OCI-LY7 (cell line): ENCODE results near the gene PRKD2. TPM values are rescaled to one million over a fixed set of nuclear protein-coding genes. Genes with fewer than 3 reads are reported as not detected.
"Not testable (repeated sequence)": the region's sequence is repeated elsewhere in the genome, so short reads cannot be mapped to it uniquely, and the experiment has no call there.

Experiments used
- BruUV-seq: library from RNA; stranded (reverse); fragments of 400-500 nt; replicated peaks from 2 replicates; lab custom pipeline; 2021; lab: Mats Ljungman, UMichigan
- CTCF ChIA-PET: fragments of 300-600 bp; sonication (Branson Sonifier 250); formaldehyde crosslinking; loops from one replicate; lab custom pipeline; 2022; ENCODE audit warnings: antibody characterized with exemption; ENCODE audit not compliant: unreplicated experiment; lab: Charles Lee
- POLR2A ChIA-PET: fragments of 300-600 bp; sonication (Branson Sonifier 250); formaldehyde crosslinking; loops from one replicate; lab custom pipeline; 2022; ENCODE audit warnings: antibody characterized with exemption; lab: Charles Lee
- DNase-seq: peaks from one replicate; pipeline ENCODE4 v3.0.0-alpha.2; 2015; ENCODE audit warnings: low spot score
- H2AFZ ChIP-seq: fragments of 200-600 bp; sonication (generic), shearing (Covaris generic); 2 replicates; pipeline ENCODE4 v1.6.1; 2014; ENCODE audit warnings: mild to moderate bottlenecking, antibody characterized with exemption, low read length, moderate library complexity
- H3K27ac ChIP-seq: fragments of 200-600 bp; sonication (generic); 2 replicates; pipeline ENCODE4 v1.5.1; 2014; ENCODE audit warnings: mixed run types, low read depth, mild to moderate bottlenecking, moderate library complexity, low read length, inconsistent platforms; ENCODE audit not compliant: poor library complexity, severe bottlenecking
- H3K36me3 ChIP-seq: fragments of 200-600 bp; sonication (generic); 2 replicates; pipeline ENCODE4 v1.6.1; 2014; ENCODE audit warnings: mild to moderate bottlenecking, antibody characterized with exemption, low read length, moderate library complexity, mixed read lengths; ENCODE audit not compliant: insufficient read depth
- H3K4me1 ChIP-seq: fragments of 200-600 bp; sonication (generic); 2 replicates; pipeline ENCODE4 v1.5.1; 2014; ENCODE audit warnings: mild to moderate bottlenecking, low read length; ENCODE audit not compliant: insufficient read depth, poor library complexity, severe bottlenecking
- H3K4me2 ChIP-seq: fragments of 200-600 bp; sonication (generic); 2 replicates; pipeline ENCODE4 v1.6.1; 2014; ENCODE audit warnings: mild to moderate bottlenecking, low read length
- H3K4me3 ChIP-seq: fragments of 200-600 bp; sonication (generic); 2 replicates; pipeline ENCODE4 v1.5.1; 2014; ENCODE audit warnings: mild to moderate bottlenecking, low read depth, low read length; ENCODE audit not compliant: poor library complexity, severe bottlenecking
- H3K79me2 ChIP-seq: fragments of 200-600 bp; sonication (generic); 2 replicates; pipeline ENCODE4 v1.6.1; 2016; ENCODE audit warnings: low read depth, mild to moderate bottlenecking, low read length, moderate library complexity, mixed read lengths; ENCODE audit not compliant: insufficient read depth
- H3K9me2 ChIP-seq: fragments of 200-600 bp; sonication (generic); 2 replicates; pipeline ENCODE4 v1.6.1; 2016; ENCODE audit warnings: mild to moderate bottlenecking, low read length, mixed read lengths; ENCODE audit not compliant: insufficient read depth
- H3K9me3 ChIP-seq: fragments of 200-600 bp; sonication (generic); 2 replicates; pipeline ENCODE4 v1.6.1; 2014; ENCODE audit warnings: mild to moderate bottlenecking, mixed run types, low read length, mixed read lengths
- H4K20me1 ChIP-seq: fragments of 200-600 bp; sonication (generic); 2 replicates; pipeline ENCODE4 v1.6.1; 2014; ENCODE audit warnings: mild to moderate bottlenecking, antibody characterized with exemption, low read length, moderate library complexity, mixed read lengths; ENCODE audit not compliant: insufficient read depth
- CTCF ChIP-seq: fragments of 200-600 bp; sonication (generic); conservative IDR thresholded peaks from 2 replicates; pipeline ENCODE4 v1.5.1; 2014; ENCODE audit warnings: mild to moderate bottlenecking, antibody characterized with exemption, low read length, moderate library complexity, mixed read lengths
- EZH2phosphoT487 ChIP-seq: fragments of 200-600 bp; sonication (generic); IDR thresholded peaks from 2 replicates; pipeline ENCODE4 v1.6.1; 2018; ENCODE audit warnings: low read depth, borderline replicate concordance, mild to moderate bottlenecking, mixed run types, antibody characterized with exemption, low read length, moderate library complexity, mixed read lengths
- intact Hi-C: fragments of 100-400 bp; cut with micrococcal nuclease; formaldehyde crosslinking; loops from one replicate; pipeline ENCODE4 v1.10.0; 2022; ENCODE audit not compliant: unreplicated experiment
- total RNA-seq, 2 experiments: library from RNA; depleted of rRNA in 1 of 2; stranded (reverse); fragments of >200 nt in 1 of 2; shearing (Covaris generic) in 1 of 2; gene quantifications; 2 replicates each; pipeline ENCODE4 v1.2.3, GENCODE V29; 2014 to 2022

PRKD2 gene
- total RNA-seq, 2 experiments from 2014 or later = 30.5 to 89.2 TPM

DNA sequence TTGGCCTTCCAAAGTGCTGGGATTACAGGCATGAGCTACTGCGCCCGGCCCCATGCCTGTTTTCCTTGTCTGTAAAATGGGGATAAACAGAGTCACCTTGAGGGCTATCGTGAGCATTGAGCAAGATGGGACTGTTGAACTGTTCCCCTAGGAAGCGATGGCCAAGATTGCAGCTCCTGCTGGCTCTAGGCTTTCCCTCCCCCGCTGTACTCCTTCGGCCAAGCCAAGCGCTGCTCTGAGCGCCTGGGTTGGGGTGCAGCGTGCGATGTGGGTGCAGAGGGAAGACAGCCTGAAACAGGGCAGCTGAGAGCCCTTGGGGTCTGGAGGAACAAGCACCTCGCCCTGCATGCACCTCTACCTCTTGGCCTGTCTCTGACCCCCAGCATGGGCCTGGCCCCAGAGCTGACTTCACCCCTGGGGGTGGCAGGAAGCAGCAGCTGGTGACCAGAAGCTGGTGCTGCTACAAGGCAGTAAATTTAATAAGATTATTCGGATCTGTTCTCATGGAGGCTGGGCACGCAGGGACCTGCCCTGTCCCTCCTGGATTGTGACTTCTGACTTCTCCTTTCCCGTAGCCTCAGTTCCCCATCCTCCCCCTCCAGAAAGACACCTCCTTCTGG is 86.2 kb downstream of the PRKD2 start:
- TF ChIP-seq CTCF = no peak
- no peak for TF ChIP-seq EZH2phosphoT487
- no TSS peak for BruUV-seq

DNA sequence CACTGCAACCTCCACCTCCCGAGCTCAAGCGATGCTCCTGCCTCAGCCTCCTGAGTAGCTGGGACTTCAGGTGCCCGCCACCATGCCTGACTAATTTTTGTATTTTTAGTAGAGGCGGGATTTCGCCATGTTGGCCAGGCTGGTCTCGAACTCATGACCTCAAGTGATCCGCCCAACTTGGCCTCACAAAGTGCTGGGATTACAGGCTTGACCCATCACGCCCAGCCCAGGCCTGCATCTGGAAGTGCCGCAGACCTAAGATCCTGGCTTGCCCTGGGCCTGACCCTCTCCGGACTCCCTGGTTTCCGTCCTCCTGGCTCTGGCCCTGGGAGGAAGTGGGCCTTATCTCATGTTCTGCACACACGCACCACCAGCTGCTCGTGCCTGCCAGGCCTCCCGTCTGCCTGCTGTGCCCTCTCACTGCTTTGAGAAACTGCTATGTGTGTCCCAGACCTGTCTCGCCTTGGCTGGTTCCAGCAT is 87.3 kb downstream of the PRKD2 start:
- H3K27ac ChIP-seq = no peak overlapping the region
- H4K20me1 ChIP-seq = no peaks in the 10 kb centered on the region
- no peak overlapping the region for H3K4me2 ChIP-seq
- no peaks in the 10 kb centered on the region for H3K36me3 ChIP-seq
- no peak for DNase-seq
- H3K9me3 ChIP-seq = no peaks in the 10 kb centered on the region
- CTCF ChIA-PET = no interaction called here
- no peak overlapping the region for H3K4me3 ChIP-seq
- TF ChIP-seq CTCF (no peak), EZH2phosphoT487 (no peak)
- no peaks in the 10 kb centered on the region for H3K9me2 ChIP-seq
- intact Hi-C loops = no loop called here
- POLR2A ChIA-PET = no interaction called here
- peaks cover 21% of the 10 kb centered on the region for H3K4me1 ChIP-seq
- H3K79me2 ChIP-seq = no peaks in the 10 kb centered on the region
- no peak overlapping the region for H2AFZ ChIP-seq
- BruUV-seq = no TSS peak

More for the DNA sequence above, 86.2 kb downstream of the PRKD2 start:
- no peak overlapping the region for H3K4me3 ChIP-seq
- H3K36me3 ChIP-seq = no peaks in the 10 kb centered on the region
- ChIA-PET POLR2A (interaction anchor here (0.6 to 1.1 kb wide), 2 partner anchors 10 to 46 kb away, joined by 5 to 6 read pairs; no protein-coding TSS in a partner anchor), CTCF (interaction anchor here (0.5 kb wide), 1 partner anchor 105 kb away, joined by 3 read pairs; no protein-coding TSS in a partner anchor)
- intact Hi-C loops = no loop called here
- no peaks in the 10 kb centered on the region for H3K9me2 ChIP-seq
- no peak overlapping the region for H3K27ac ChIP-seq
- no peaks in the 10 kb centered on the region for H4K20me1 ChIP-seq
- DNase-seq = no peak
- H3K4me2 ChIP-seq = no peak overlapping the region
- peaks cover 20% of the 10 kb centered on the region for H3K4me1 ChIP-seq
- H3K79me2 ChIP-seq = no peaks in the 10 kb centered on the region
- no peak overlapping the region for H2AFZ ChIP-seq
- no peaks in the 10 kb centered on the region for H3K9me3 ChIP-seq

DNA sequence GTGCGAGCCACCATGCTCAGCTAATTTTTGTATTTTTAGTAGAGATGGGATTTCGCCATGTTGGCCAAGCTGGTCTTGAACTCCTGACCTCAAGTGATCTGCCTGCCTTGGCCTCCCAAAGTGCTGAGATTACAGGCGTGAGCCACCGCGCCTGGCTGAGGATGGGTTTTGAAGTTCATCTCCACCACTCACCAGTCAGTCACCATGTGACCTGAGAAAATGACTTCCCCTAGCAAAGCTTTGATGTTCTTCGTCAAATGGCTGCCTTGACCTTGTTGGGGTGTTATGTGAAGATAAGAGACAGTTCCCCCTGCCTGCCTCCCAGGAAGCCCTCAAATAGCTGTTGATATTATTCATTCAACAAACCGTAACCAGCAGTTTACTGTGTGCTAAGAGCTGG is 87.9 kb downstream of the PRKD2 start:
- DNase-seq, H3K9me3 ChIP-seq, H3K79me2 ChIP-seq, H4K20me1 ChIP-seq, POLR2A ChIA-PET, H3K27ac ChIP-seq, H2AFZ ChIP-seq, H3K9me2 ChIP-seq, BruUV-seq, H3K36me3 ChIP-seq, H3K4me2 ChIP-seq, H3K4me3 ChIP-seq, CTCF ChIA-PET, intact Hi-C loops: not testable (repeated sequence)
- H3K4me1 ChIP-seq = peaks cover 22% of the 10 kb centered on the region
